ENCODE results near the gene PTRH2. TPM values are rescaled to one million over a fixed set of nuclear protein-coding genes. Genes with fewer than 3 reads are reported as not detected.

The PTRH2 gene
- total RNA-seq, 4 donors from 2014 or later, result 17.4 to 18.7 (median 18.1) TPM

DNA sequence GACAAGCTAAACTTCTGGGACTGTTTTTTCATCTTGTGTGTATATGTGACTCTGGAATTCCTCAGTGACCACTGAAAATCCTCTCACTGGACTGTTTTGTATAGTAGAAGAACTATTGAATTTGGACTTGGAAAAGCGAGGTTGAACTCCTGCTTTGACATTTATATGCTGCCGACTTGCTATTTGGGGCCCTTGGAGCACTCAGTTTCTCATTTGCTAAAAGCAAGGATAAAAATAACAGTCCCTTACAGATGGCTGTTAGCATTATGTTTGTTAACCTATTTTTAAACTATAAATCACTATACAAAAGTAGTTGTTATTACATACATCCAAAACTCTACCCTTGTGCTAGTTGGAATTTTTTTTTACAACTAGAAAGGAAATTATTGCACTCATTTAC lies 9.2 kb upstream of the PTRH2 start:
- no peaks in the 10 kb centered on the region for H3K27me3 ChIP-seq
- H3K9me3 ChIP-seq, result no peaks in the 10 kb centered on the region
- intact Hi-C loops (cut with DNase I; ENCODE audit: low total_unique reads) (no loop called here), in situ Hi-C loops (cut with MboI; ENCODE audit: low sequenced_read_pairs in 4 of 4) (no loop called here)
- DNase-seq (no peak), ATAC-seq (no peak)
- no peak for TF ChIP-seq POLR2A (IDR thresholded peaks at IDR 0.05)
- TF ChIP-seq, protein P1, sequence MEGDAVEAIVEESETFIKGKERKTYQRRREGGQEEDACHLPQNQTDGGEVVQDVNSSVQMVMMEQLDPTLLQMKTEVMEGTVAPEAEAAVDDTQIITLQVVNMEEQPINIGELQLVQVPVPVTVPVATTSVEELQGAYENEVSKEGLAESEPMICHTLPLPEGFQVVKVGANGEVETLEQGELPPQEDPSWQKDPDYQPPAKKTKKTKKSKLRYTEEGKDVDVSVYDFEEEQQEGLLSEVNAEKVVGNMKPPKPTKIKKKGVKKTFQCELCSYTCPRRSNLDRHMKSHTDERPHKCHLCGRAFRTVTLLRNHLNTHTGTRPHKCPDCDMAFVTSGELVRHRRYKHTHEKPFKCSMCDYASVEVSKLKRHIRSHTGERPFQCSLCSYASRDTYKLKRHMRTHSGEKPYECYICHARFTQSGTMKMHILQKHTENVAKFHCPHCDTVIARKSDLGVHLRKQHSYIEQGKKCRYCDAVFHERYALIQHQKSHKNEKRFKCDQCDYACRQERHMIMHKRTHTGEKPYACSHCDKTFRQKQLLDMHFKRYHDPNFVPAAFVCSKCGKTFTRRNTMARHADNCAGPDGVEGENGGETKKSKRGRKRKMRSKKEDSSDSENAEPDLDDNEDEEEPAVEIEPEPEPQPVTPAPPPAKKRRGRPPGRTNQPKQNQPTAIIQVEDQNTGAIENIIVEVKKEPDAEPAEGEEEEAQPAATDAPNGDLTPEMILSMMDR (IDR thresholded peaks at IDR 0.05 in 4 of 5, conservative IDR thresholded peaks at IDR 0.05 in 1 of 5), result no peak
- peak overlapping the region in 1 of 4 donors; percentile 15 for H3K4me3 ChIP-seq
- no peaks in the 10 kb centered on the region for H3K36me3 ChIP-seq
- H3K27ac ChIP-seq, result peak overlapping the region; percentile 49 to 72 (median 69)
- peaks cover 16 to 29% of the 10 kb centered on the region in 2 donors for H3K4me1 ChIP-seq

DNA sequence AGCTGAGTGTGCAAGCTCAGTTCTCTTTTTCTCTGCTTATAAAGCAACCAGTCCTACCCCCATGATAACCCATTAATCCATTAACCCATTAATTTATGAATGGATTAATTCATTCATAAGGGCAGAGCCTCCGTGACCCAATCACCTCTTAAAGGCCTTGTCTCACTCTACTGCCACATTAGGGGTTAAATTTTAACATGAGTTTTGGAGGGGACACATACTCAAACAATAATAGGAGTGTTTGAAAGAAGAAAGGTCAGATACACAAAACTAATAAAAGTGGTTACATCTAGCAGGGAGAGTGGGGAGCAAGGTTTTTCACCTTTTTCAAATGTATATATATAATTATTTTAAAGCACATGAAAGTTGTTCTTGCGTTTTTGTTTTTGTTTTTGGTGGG lies 7.0 kb upstream of the PTRH2 start:
- DNase-seq, result no peak
- Histone ChIP-seq H3K27me3 (no peaks in the 10 kb centered on the region), H3K4me1 (peaks cover 20 to 36% of the 10 kb centered on the region in 2 donors), H3K4me3 (no peak overlapping the region), H3K9me3 (no peaks in the 10 kb centered on the region), H3K27ac (no peak overlapping the region), H3K36me3 (no peaks in the 10 kb centered on the region)
- ATAC-seq, result no peak
- in situ Hi-C loops (cut with MboI; ENCODE audit: low sequenced_read_pairs in 4 of 4), result no loop called here
- intact Hi-C loops (cut with DNase I; ENCODE audit: low total_unique reads), result no loop called here
- TF ChIP-seq, protein P1 (IDR thresholded peaks at IDR 0.05 in 4 of 5, conservative IDR thresholded peaks at IDR 0.05 in 1 of 5), result no peak
- no peak for TF ChIP-seq POLR2A (IDR thresholded peaks at IDR 0.05)

DNA sequence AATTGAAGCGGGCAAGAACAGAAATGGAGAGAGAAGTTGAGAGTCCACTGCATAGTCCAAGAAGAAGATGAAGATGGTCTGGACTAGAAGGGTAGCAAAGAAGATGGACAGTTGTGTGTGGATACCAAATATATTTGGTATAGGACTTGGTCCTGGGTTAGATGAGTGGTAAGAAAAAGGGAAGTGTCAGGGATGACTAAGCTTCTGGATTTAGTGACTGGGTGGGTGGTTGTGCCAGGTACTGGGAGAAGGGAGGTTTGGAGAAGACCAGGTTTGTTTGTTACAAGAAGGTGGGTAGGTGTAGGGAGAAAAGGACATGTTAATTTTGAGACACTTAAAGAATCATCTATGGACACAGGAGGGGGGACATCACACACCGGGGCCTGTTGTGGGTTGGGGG lies 5.6 kb upstream of the PTRH2 start:
- in situ Hi-C loops (cut with MboI; ENCODE audit: low sequenced_read_pairs in 4 of 4) (no loop called here), intact Hi-C loops (cut with DNase I; ENCODE audit: low total_unique reads) (no loop called here)
- peaks cover 33 to 38% of the 10 kb centered on the region in 2 donors for H3K4me1 ChIP-seq
- TF ChIP-seq, protein P1 (IDR thresholded peaks at IDR 0.05 in 4 of 5, conservative IDR thresholded peaks at IDR 0.05 in 1 of 5), result no peak
- no peak for TF ChIP-seq POLR2A (IDR thresholded peaks at IDR 0.05)
- no peak overlapping the region for H3K27ac ChIP-seq
- DNase-seq (no peak), ATAC-seq (no peak)
- H3K4me3 ChIP-seq, result no peak overlapping the region
- H3K27me3 ChIP-seq, result no peaks in the 10 kb centered on the region
- H3K9me3 ChIP-seq, result no peaks in the 10 kb centered on the region
- H3K36me3 ChIP-seq, result no peaks in the 10 kb centered on the region

DNA sequence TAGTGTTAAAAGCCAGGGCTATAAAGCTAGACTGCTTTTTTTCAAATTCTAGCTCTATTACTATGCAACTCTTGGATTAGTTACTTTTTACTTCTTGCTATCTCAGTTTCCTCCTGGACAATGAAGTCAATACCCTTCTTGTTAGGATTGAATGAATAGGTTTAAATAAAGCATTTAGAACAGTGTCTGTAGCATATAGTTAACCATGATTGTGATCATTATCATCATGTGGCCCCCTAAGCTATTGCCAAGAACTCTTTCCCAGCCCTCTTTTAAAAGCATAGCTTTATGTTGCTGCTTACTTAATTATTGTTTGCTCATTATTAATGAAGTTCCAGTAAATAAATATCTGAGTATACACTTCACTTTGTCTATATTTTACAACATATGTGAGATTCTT lies 4.7 kb upstream of the PTRH2 start:
- H3K27ac ChIP-seq, result no peak overlapping the region
- intact Hi-C loops (cut with DNase I; ENCODE audit: low total_unique reads) (no loop called here), in situ Hi-C loops (cut with MboI; ENCODE audit: low sequenced_read_pairs in 4 of 4) (no loop called here)
- H3K4me1 ChIP-seq, result peaks cover 28 to 38% of the 10 kb centered on the region in 2 donors
- H3K27me3 ChIP-seq, result no peaks in the 10 kb centered on the region
- no peak for TF ChIP-seq POLR2A (IDR thresholded peaks at IDR 0.05)
- TF ChIP-seq, protein P1 (IDR thresholded peaks at IDR 0.05 in 4 of 5, conservative IDR thresholded peaks at IDR 0.05 in 1 of 5), result no peak
- no peak for DNase-seq
- ATAC-seq, result no peak
- no peak overlapping the region for H3K4me3 ChIP-seq
- no peaks in the 10 kb centered on the region for H3K36me3 ChIP-seq
- H3K9me3 ChIP-seq, result no peaks in the 10 kb centered on the region

DNA sequence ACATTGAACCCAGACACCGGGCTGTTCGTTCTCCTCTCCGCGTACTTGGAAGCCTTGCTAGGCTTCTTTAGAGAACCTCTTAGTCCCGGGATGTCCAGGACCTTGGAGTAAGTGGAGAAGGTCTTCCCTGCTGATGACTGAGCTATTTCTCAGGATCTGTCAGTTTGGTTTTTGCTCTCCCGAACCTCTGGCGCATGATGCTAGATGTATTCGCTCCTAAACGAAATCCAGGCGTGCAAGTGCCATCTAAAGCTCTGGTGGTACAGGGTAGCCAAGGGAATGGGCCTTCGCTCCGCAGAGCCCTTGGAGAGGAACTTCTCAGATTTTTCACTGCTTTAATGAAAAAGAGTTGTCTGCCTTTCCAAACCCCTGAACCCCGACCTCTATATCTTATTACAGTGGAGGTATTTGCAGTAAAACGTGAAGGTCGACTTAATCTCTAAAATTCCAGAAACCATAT lies 771 bp upstream of the PTRH2 start:
- Histone ChIP-seq H3K4me1 (peaks cover 35 to 43% of the 10 kb centered on the region in 2 donors), H3K9me3 (no peaks in the 10 kb centered on the region), H3K27ac (peak overlapping the region; percentile 94 to 96 (median 96)), H3K36me3 (no peaks in the 10 kb centered on the region), H3K4me3 (peak overlapping the region; percentile 65 to 90 (median 85)), H3K27me3 (no peaks in the 10 kb centered on the region)
- in situ Hi-C loops (cut with MboI; ENCODE audit: low sequenced_read_pairs in 4 of 4), result no loop called here
- intact Hi-C loops (cut with DNase I; ENCODE audit: low total_unique reads), result loop anchor here (2.0 to 5.0 kb wide), 2 partner anchors 66 to 89 kb away; partner anchors contain the start of gene CLTC
- no peak for TF ChIP-seq POLR2A (IDR thresholded peaks at IDR 0.05)
- TF ChIP-seq, protein P1 (IDR thresholded peaks at IDR 0.05 in 4 of 5, conservative IDR thresholded peaks at IDR 0.05 in 1 of 5), result no peak
- ATAC-seq (peak in 1 of 2 donors; percentile 10), DNase-seq (no peak)

All from gastrocnemius medialis (tissue), 4 donors.